ENCODE results near the gene KCTD20. TPM values are rescaled to one million over a fixed set of nuclear protein-coding genes. Genes with fewer than 3 reads are reported as not detected.

KCTD20 gene
- total RNA-seq, 1 donor from 2014 or later, result 89.1 TPM

GRCh38 chr6:36432151-36432671, 10.6 kb upstream of the KCTD20 start:
- peak overlapping the region; percentile 4 for H3K4me3 Mint-ChIP-seq (ENCODE audit: unreplicated experiment)
- H3K27ac Mint-ChIP-seq (ENCODE audit: unreplicated experiment), result peak overlapping the region; percentile 85

DNA sequence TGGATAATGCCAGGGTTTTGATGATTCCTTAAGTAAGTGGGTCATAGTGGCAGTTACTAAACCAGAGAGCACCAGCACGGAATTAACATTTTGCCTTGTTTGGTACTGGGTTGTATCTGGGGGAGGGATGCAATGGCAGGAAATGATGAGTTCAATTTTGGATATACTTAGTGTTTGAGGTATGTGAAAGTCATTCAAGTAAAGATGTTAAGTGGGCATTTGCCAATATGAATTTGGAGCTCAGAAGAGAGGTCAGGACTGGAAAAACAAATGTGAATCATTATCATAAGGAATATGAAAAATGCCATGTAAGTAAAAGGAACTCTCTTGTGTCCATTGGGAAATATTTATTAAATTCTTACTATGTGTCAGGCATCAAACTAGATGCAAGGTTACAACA, 6.3 kb upstream of the KCTD20 start:
- H3K36me3 Mint-ChIP-seq (ENCODE audit: low read depth), result no peaks in the 10 kb centered on the region
- TF ChIP-seq, protein P1, sequence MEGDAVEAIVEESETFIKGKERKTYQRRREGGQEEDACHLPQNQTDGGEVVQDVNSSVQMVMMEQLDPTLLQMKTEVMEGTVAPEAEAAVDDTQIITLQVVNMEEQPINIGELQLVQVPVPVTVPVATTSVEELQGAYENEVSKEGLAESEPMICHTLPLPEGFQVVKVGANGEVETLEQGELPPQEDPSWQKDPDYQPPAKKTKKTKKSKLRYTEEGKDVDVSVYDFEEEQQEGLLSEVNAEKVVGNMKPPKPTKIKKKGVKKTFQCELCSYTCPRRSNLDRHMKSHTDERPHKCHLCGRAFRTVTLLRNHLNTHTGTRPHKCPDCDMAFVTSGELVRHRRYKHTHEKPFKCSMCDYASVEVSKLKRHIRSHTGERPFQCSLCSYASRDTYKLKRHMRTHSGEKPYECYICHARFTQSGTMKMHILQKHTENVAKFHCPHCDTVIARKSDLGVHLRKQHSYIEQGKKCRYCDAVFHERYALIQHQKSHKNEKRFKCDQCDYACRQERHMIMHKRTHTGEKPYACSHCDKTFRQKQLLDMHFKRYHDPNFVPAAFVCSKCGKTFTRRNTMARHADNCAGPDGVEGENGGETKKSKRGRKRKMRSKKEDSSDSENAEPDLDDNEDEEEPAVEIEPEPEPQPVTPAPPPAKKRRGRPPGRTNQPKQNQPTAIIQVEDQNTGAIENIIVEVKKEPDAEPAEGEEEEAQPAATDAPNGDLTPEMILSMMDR (IDR thresholded peaks at IDR 0.05), result no peak
- H3K9me3 Mint-ChIP-seq (ENCODE audit: low read depth), result no peaks in the 10 kb centered on the region
- no peak for DNase-seq (ENCODE audit: low spot score)
- peak overlapping the region; percentile 75 for H3K27ac Mint-ChIP-seq (ENCODE audit: unreplicated experiment)
- no peak overlapping the region for H3K4me3 Mint-ChIP-seq (ENCODE audit: unreplicated experiment)
- H3K4me1 Mint-ChIP-seq (ENCODE audit: low read depth), result peaks cover 41% of the 10 kb centered on the region
- no peaks in the 10 kb centered on the region for H3K27me3 Mint-ChIP-seq (ENCODE audit: low read depth)

More at GRCh38 chr6:36432151-36432671, 10.6 kb upstream of the KCTD20 start:
- H3K27me3 Mint-ChIP-seq (ENCODE audit: low read depth), result no peaks in the 10 kb centered on the region
- no peak for DNase-seq (ENCODE audit: low spot score)
- TF ChIP-seq, protein P1 (IDR thresholded peaks at IDR 0.05), result no peak
- H3K36me3 Mint-ChIP-seq (ENCODE audit: low read depth), result no peaks in the 10 kb centered on the region
- no peaks in the 10 kb centered on the region for H3K9me3 Mint-ChIP-seq (ENCODE audit: low read depth)
- H3K4me1 Mint-ChIP-seq (ENCODE audit: low read depth), result peaks cover 37% of the 10 kb centered on the region

DNA sequence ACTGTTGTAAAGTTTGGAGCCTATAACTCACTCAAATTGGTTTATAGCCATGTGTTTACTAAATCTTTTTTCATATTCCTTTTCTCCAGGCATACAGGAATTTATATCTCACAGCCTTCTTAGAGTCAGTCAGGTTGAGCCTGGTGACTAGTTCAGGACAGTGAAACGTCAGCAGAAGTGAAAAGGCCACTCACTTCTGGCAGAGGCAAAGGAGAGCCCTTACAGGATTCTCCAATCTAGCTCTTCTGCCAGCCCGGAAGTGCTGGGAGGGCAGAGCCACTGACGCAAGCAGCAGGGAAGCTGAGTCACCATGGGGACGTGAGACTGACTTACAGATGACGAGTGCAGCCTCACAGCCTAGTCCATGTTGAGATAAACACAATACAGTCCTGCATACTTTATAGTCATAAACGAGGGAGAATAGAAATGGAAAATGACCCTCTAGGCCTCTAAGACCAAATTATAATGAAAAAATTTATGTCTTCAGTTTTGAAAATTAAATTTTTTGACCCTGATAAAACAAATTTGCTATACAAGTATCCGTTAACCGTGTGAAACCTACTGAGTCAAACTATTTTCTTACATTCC, 1.4 kb upstream of the KCTD20 start:
- DNase-seq (ENCODE audit: low spot score), result no peak
- H3K9me3 Mint-ChIP-seq (ENCODE audit: low read depth), result no peaks in the 10 kb centered on the region
- H3K27me3 Mint-ChIP-seq (ENCODE audit: low read depth), result no peaks in the 10 kb centered on the region
- H3K4me3 Mint-ChIP-seq (ENCODE audit: unreplicated experiment), result no peak overlapping the region
- H3K27ac Mint-ChIP-seq (ENCODE audit: unreplicated experiment), result peak overlapping the region; percentile 90
- no peaks in the 10 kb centered on the region for H3K36me3 Mint-ChIP-seq (ENCODE audit: low read depth)
- TF ChIP-seq, protein P1 (IDR thresholded peaks at IDR 0.05), result no peak
- H3K4me1 Mint-ChIP-seq (ENCODE audit: low read depth), result peaks cover 50% of the 10 kb centered on the region

DNA sequence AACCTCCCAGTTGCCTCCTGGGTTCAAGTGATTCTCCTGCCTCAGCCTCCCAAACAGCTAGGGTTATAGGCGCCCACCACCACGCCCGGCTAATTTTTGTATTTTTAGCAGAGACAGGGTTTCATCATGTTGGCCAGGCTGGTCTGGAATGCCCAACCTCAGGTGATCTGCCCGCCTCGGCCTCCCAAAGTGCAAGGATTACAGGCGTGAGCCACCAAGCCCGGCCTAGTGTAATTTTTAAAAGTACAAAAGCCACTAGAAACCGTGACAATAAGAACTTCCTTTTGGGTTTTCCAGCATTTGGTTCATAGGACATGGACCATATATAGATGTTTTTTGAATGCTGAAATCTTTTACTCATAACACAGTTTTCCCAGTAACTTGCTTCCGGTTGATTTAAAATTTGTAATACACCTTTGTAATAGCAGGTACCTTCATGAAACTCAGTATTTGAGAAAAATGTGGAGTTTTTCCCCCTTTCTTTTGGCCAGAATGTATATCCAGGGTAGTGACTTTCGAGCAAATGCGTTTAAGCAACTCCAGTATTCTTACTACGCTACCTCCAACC, 613 bp upstream of the KCTD20 start:
- peak overlapping the region; percentile 90 for H3K27ac Mint-ChIP-seq (ENCODE audit: unreplicated experiment)
- peak overlapping the region; percentile 94 for H3K4me3 Mint-ChIP-seq (ENCODE audit: unreplicated experiment)
- H3K4me1 Mint-ChIP-seq (ENCODE audit: low read depth), result peaks cover 43% of the 10 kb centered on the region
- H3K36me3 Mint-ChIP-seq (ENCODE audit: low read depth), result no peaks in the 10 kb centered on the region
- H3K9me3 Mint-ChIP-seq (ENCODE audit: low read depth), result no peaks in the 10 kb centered on the region
- TF ChIP-seq, protein P1 (IDR thresholded peaks at IDR 0.05), result no peak
- DNase-seq (ENCODE audit: low spot score), result no peak
- no peaks in the 10 kb centered on the region for H3K27me3 Mint-ChIP-seq (ENCODE audit: low read depth)

DNA sequence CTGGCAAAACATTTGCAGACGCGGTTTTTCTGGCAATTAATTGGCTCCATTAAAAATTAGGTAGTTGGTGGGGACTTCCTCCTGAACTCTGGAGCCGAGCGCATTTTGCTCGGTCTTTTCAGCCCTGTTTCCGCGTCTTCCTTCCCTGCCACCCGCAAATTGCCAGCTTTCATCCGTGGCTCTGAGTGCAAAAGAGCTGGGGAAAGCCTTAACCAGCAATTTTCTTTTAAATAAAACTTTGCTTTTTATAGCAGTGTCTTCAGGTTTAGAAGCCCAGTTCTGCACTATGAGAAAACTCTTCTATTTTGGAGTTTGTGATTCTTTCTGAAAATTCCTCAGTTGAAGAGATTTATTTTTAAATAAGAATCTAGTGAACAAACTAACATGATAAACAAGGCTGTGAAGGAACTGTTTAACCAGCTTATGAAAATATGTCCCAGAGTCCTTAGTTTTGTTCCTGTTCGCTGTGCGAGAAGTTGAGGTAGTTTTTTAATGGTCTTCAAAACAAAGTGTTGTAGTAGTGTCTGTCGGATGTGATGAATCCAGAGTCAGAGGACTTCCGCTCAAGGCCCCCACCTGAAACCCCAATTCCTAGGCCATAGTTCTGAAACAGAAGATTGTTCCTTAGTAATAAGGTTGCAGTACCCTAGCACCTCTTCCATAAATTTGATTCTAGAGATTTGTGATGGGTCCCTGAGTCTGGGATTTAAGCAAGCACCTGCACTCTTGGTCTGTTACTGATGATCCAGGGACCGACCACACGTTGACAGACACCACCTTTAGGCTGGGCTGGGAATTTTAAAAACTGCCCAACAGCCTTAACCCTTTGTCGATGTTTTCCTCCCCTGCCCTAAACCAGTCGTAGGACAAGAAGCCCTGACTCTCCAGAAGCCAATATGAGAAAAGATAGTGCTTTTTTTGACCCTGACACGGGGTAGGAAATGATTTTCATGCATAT, 950 bp downstream of the KCTD20 start:
- no peak for DNase-seq (ENCODE audit: low spot score)

More for the DNA sequence above, 950 bp downstream of the KCTD20 start:
- Mint-ChIP-seq H3K27me3 (ENCODE audit: low read depth) (no peaks in the 10 kb centered on the region), H3K36me3 (ENCODE audit: low read depth) (peaks cover 2% of the 10 kb centered on the region), H3K4me1 (ENCODE audit: low read depth) (peaks cover 42% of the 10 kb centered on the region), H3K4me3 (ENCODE audit: unreplicated experiment) (peak overlapping the region; percentile 94), H3K27ac (ENCODE audit: unreplicated experiment) (peak overlapping the region; percentile 94), H3K9me3 (ENCODE audit: low read depth) (no peaks in the 10 kb centered on the region)
- TF ChIP-seq, protein P1 (IDR thresholded peaks at IDR 0.05), result peak; percentile 51

Data from chondrocyte (in vitro differentiated cells).